HL-60 (cell line): ENCODE results near the gene SMU1.

Source experiments
- DNase-seq, 2 experiments: peaks; one replicate each; pipeline ENCODE4 v3.0.0-alpha.2; 2010 to 2020; ENCODE audit warnings: low read depth in 1 of 2, low spot score in 1 of 2
- H3K27ac ChIP-seq: fragments of 250-450 bp; sonication (Bioruptor Pico); replicated peaks from 2 replicates; pipeline ENCODE4 v1.5.1; 2020; ENCODE audit warnings: mild to moderate bottlenecking, moderate library complexity
- H3K27me3 ChIP-seq: fragments of 250-450 bp; sonication (Bioruptor Pico); 2 replicates; pipeline ENCODE4 v1.5.1; 2021; ENCODE audit warnings: mild to moderate bottlenecking, moderate library complexity; ENCODE audit not compliant: insufficient read depth, poor library complexity, severe bottlenecking
- H3K4me3 ChIP-seq: replicated peaks from 2 replicates; pipeline ENCODE4 v1.5.1; 2011; ENCODE audit warnings: mild to moderate bottlenecking, control low read depth, low read length; ENCODE audit not compliant: insufficient read depth
- GABPA ChIP-seq: IDR thresholded peaks from 2 replicates; pipeline ENCODE4 v1.6.1; 2012; ENCODE audit warnings: low read depth
- POLR2AphosphoS5 ChIP-seq: IDR thresholded peaks from 2 replicates; pipeline ENCODE4 v1.6.1; 2012; ENCODE audit warnings: low read depth
- SPI1 ChIP-seq: IDR thresholded peaks from 2 replicates; pipeline ENCODE4 v1.6.1; 2012; ENCODE audit warnings: low read depth, mild to moderate bottlenecking, borderline replicate concordance
- long read RNA-seq: library from polyadenylated mRNA; unstranded; transcript quantifications from one replicate; pipeline ENCODE4 v2.0.0, GENCODE V29; 2020
- TF ChIP-seq, protein P1 (sequence below): IDR thresholded peaks from one replicate; pipeline ENCODE4 v1.5.1; 2011; ENCODE audit warnings: low read length, control low read depth, inconsistent platforms; ENCODE audit not compliant: insufficient read depth
- TF ChIP-seq, protein P2 (sequence below): IDR thresholded peaks from 2 replicates; pipeline ENCODE4 v1.6.1; 2012; ENCODE audit warnings: low read depth; ENCODE audit not compliant: insufficient replicate concordance

Gene SMU1
- long read RNA-seq, full-length matches to known transcripts, result 290 of 322 reads
- long read RNA-seq, partial matches to known transcripts, result 12 of 322 reads
- long read RNA-seq, other reads (novel, unspliced or antisense), result 20 of 322 reads

DNA sequence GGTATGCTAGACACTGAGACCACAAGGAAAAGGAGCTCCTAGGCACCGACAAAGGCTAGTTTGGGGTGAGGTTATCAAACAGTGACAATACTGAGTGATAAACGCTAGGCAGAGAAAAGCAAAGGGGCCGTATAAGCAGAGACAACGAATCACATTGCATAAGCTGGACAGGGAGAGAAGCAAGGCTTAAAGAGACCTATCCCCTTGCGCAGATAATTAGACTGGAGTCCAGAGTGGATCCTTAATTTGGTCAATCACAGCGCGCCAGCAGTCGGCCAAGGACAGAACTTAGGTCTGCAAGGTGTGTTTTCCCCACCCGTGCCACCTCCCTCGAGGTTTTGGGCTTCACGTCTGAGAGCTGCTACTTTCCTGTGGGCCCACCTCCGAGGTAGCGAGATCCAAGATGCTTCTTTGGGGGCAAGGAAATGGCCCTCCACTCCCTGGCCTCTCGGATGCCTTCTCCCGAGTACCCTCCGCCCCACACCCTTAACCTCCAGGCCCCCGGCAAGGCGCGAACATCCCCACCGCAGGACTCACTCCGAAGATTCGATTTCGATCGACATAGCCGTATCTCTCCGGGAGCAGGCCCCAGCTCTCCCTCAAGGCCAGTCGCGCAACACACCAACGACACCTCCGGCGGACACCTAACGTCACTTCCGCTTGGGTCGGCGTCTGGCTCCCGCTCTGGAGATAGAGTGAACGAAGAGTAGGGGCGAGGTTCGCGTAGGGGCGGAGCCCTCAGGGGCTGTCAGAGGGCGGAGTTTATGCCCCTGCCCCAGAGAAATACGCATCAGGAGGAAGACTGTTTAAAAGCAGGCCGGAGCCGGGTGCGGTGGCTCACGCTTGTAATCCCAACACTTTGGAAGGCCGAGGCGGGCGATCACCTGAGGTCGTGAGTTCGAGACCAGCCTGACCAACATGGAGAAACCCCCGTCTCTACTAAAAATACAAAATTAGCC is at the start of gene SMU1:
TSS of gene SMU1 (minus strand) at position 629 of the 959 bp plus-strand sequence. CDS start at position 563, 66 bp downstream.
- peak; percentile 93 for TF ChIP-seq GABPA
- TF ChIP-seq, protein P1, sequence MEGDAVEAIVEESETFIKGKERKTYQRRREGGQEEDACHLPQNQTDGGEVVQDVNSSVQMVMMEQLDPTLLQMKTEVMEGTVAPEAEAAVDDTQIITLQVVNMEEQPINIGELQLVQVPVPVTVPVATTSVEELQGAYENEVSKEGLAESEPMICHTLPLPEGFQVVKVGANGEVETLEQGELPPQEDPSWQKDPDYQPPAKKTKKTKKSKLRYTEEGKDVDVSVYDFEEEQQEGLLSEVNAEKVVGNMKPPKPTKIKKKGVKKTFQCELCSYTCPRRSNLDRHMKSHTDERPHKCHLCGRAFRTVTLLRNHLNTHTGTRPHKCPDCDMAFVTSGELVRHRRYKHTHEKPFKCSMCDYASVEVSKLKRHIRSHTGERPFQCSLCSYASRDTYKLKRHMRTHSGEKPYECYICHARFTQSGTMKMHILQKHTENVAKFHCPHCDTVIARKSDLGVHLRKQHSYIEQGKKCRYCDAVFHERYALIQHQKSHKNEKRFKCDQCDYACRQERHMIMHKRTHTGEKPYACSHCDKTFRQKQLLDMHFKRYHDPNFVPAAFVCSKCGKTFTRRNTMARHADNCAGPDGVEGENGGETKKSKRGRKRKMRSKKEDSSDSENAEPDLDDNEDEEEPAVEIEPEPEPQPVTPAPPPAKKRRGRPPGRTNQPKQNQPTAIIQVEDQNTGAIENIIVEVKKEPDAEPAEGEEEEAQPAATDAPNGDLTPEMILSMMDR, result no peak
- TF ChIP-seq POLR2AphosphoS5, result peak; percentile 95
- TF ChIP-seq, protein P2, sequence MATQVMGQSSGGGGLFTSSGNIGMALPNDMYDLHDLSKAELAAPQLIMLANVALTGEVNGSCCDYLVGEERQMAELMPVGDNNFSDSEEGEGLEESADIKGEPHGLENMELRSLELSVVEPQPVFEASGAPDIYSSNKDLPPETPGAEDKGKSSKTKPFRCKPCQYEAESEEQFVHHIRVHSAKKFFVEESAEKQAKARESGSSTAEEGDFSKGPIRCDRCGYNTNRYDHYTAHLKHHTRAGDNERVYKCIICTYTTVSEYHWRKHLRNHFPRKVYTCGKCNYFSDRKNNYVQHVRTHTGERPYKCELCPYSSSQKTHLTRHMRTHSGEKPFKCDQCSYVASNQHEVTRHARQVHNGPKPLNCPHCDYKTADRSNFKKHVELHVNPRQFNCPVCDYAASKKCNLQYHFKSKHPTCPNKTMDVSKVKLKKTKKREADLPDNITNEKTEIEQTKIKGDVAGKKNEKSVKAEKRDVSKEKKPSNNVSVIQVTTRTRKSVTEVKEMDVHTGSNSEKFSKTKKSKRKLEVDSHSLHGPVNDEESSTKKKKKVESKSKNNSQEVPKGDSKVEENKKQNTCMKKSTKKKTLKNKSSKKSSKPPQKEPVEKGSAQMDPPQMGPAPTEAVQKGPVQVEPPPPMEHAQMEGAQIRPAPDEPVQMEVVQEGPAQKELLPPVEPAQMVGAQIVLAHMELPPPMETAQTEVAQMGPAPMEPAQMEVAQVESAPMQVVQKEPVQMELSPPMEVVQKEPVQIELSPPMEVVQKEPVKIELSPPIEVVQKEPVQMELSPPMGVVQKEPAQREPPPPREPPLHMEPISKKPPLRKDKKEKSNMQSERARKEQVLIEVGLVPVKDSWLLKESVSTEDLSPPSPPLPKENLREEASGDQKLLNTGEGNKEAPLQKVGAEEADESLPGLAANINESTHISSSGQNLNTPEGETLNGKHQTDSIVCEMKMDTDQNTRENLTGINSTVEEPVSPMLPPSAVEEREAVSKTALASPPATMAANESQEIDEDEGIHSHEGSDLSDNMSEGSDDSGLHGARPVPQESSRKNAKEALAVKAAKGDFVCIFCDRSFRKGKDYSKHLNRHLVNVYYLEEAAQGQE, result peak; percentile 10
- peak; percentile 56; the same call in 1 of the 2 replicates for TF ChIP-seq SPI1
- Histone ChIP-seq H3K27me3 (no peaks in the 10 kb centered on the region), H3K27ac (peak within 1 kb of the TSS; percentile 89), H3K4me3 (peak within 1 kb of the TSS; percentile 83)
- DNase-seq, result peak; percentile 93 to 99

DNA sequence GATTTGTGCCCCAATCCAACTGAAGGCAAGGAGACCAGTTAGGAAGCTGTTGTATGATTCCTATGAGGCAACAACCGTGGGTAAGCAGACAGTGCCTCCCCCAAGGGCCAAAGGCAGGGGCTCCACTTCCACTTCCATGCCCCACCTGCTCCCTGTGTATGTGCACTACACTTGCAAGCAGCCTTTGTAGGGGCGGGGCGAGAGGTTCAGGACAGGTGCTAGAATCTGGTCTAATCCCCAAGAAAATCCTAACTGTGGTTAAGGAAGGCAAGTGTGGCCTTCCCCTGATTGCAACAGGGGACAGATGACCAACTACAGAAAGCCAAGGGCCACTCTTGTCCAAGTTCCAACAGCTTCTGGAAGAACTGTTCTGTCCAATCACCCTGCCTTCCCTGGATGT is 49.0 kb upstream of the SMU1 start:
- TF ChIP-seq, protein P2, result no peak
- TF ChIP-seq SPI1 (no peak), GABPA (no peak), POLR2AphosphoS5 (no peak)
- TF ChIP-seq, protein P1, result no peak
- H3K27ac ChIP-seq, result no peak overlapping the region
- H3K27me3 ChIP-seq, result no peaks in the 10 kb centered on the region
- no peak overlapping the region for H3K4me3 ChIP-seq
- DNase-seq, result no peak

DNA sequence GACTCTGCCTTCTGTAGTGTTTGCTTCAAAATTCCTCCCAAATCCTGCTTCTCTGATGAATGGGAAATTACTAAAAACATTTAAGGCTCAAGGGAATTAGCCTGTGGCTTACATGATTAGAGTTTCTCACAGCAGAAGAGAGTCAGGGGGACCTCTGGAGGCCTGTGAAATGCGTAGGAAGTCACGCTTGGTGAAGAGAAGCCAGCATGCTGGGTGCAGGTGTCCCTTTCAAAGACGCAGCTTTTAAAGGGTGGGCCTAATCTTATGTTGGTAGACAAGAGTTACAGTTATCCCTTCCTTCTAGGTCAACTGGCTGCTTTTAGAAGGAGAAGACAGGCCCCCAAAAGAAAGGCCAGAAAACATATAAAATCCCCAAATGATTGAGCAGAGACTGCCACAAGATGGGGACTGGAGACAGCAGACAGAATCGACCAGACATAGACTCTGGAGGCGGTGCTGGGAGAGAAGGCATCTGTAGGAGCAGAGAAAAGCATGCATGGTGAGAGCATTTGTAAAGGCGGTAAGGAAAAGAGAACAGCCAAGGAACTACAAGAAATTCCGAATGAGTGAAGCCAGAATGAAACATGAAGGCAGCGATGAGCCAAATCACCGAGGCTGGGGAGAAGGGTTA is 48.4 kb upstream of the SMU1 start:
- Histone ChIP-seq H3K27me3 (no peaks in the 10 kb centered on the region), H3K27ac (no peak overlapping the region), H3K4me3 (no peak overlapping the region)
- TF ChIP-seq, protein P2, result no peak
- TF ChIP-seq, protein P1, result no peak
- TF ChIP-seq SPI1, result no peak
- TF ChIP-seq GABPA, result no peak
- TF ChIP-seq POLR2AphosphoS5, result no peak
- DNase-seq, result no peak
